ENCODE data around the gene LRRC56.

LRRC56 gene

DNA sequence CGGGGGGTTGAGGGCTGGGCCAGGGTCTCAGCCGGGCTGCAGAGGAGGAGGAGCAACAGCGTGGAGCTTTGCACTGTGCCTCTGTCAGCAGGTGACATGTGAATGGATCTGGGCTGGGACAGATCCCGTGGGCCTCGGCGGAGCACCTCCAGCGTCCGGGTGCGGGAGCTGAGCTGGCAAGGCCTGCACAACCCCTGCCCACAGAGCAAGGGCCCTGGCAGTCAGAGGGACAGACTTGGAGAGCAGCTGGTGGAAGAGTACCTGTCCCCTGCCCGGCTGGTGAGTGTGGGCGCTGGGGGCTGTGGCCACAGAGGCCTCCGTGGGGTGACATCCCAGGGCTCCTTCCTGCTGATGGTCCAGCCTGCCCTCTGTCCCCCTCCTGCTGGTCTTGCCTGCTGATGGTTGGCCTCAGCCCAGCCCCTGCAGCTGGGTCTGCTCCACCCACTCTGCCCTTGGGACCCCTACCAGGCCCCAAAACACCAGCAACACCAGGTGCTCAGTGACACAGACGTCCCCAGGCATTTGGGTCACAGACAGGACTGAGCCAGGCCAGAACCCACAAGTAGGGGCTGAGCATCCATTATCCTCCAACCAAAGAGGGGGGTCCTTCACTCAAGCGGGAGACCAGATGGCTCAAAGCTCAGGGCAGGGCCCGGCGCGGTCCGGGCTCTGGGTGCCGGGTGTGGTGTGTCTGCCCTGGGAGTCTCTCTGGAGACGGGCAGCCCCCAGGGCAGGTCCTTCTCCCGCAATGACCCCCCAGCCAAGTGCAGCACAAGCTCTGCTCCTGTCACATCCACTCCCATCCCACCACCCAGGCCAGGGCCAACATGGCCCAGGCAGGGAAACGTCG is 3.5 kb downstream of the LRRC56 start:
- no peak for DNase-seq (ENCODE audit: low read depth in 3 of 3)

DNA sequence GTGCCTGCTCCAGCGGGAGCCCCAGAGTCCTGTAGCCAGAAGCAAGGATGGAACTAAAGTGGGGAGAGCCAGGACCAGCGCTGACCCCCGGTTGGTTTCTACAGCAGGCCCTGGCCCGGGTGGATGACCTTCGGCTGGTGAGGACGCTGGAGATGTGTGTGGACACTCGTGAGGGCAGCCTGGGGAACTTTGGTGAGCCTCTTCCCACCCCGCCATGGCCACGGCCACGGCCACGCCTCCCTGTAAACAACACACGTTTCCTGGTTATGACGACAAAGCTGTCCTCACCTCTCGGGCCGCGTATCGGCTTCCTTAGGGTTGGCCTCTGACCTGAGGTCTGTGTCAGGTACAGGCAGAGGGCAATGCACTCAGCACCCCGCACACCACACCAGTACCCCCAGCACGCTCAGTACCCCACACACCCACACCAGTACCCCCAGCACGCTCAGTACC is 4.1 kb downstream of the LRRC56 start:
- no peak for DNase-seq (ENCODE audit: low read depth in 3 of 3)

DNA sequence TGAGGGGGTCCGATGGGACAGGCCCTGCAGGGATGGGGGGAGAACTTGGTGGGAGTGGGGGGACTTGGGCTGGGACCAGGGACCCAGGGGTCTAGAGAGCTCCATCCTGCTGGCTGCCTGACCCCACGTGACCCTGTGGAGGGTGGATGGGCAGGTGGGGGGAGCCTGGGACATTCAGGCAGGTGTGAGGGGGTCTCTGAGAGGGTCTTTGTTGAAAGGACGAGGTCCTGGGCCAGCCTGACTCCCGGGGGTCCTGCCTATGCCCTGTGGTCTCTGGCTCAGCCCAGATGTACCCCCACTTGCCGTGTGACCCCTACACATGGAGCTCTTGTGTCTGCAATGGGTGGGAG is 7.5 kb downstream of the LRRC56 start:
- DNase-seq (ENCODE audit: low read depth in 3 of 3), result no peak

DNA sequence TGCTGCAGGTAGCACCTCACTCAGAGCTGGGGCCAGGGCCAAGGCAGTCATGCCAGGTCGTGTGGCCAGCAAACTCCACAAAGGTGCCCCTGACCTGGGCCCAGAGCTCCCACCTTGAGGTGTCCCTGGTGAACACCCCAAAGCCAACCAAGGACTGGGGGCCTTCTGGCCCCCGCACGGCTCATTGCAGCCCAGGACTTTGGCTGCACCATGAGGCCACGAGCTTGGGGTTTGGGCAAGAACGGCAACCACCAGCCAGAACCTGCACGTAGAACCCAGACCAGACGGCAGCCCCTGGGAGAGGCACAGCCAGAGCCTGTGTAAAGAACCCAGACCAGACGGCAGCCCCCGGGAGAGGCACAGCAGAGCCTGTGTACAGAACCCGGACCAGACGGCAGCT is 7.8 kb downstream of the LRRC56 start:
- DNase-seq (ENCODE audit: low read depth in 3 of 3), result no peak

GRCh38 chr11:548700-549603 is 11.6 kb downstream of the LRRC56 start:
- DNase-seq (ENCODE audit: low read depth in 3 of 3), result no peak

DNA sequence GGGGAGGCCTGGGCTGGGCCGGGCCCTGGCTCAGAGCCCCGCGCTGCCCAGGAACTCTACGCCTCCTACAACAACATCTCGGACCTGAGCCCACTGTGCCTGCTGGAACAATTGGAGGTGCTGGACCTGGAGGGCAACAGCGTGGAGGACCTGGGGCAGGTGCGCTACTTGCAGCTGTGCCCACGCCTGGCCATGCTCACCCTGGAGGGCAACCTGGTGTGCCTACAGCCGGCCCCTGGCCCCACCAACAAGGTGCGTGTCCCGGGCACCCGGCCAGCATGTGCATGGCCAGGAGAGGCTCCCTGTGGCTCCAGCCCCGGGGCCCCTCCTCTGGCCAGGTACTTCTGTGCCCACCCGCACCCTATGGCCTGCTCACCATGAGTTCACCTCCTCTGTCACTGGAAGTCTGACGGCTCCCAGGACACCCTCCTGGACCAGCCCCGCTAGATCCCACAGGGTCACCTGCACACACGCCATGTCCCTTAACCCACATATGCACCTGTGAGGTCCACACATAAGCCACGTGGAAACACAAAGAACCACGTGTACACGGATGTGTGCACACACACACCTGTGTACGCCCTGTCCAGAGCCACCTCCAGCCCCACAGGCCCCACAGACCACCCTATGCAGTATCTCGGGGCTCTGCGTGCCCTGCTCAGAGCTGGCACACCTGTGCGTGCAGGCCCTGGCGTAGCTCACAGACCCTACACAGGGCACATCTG is 12.9 kb downstream of the LRRC56 start:
- DNase-seq (ENCODE audit: low read depth in 3 of 3), result no peak

DNA sequence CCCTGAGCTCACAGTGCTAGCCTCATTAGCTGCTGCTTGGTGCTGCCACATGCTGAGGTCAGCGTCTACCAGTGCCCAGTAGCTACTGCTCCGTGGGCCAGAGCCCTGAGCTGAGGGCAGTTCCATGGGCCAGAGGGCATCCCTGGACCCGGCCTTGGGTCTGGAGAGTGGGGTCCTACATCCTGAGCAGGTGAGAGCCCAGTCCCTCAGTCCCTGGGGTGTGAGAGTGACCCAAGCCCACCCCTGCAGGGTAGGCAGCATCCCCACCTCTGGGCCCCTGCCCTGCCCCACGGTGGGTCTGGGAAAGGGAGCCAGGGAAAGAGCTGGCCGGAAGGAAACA is 13.4 kb downstream of the LRRC56 start:
- no peak for DNase-seq (ENCODE audit: low read depth in 3 of 3)

DNA sequence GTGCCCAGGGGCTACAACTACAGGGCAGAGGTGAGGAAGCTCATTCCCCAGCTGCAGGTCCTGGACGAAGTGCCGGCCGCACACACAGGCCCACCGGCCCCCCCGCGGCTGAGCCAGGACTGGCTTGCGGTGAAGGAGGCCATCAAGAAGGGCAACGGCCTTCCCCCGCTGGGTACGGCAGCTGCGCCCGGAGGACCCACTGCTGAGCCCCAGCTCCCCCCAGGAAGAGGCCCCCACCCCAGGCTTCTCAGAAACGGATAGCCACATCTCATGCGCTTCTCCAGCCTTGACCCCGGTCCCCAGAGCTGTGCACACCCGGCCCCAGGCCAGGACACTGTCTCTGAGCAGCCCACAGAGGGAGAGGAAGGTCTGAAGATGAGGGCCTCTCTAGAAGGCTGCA is 13.8 kb downstream of the LRRC56 start:
- DNase-seq (ENCODE audit: low read depth in 3 of 3), result no peak

GRCh38 chr11:551596-551995 is 14.3 kb downstream of the LRRC56 start:
- no peak for DNase-seq (ENCODE audit: low read depth in 3 of 3)

- DNase-seq (ENCODE audit: low read depth in 3 of 3), result no peak
Measured at GRCh38 chr11:553083-553987, 16.0 kb downstream of the LRRC56 start.

- DNase-seq (ENCODE audit: low read depth in 3 of 3), result no peak
Measured at GRCh38 chr11:553988-554340, 16.6 kb downstream of the LRRC56 start.

- peak in 2 of 3 donors; percentile 45 to 73 for DNase-seq (ENCODE audit: low read depth in 3 of 3)
Measured at GRCh38 chr11:554428-555226, 17.3 kb downstream of the LRRC56 start.

DNA sequence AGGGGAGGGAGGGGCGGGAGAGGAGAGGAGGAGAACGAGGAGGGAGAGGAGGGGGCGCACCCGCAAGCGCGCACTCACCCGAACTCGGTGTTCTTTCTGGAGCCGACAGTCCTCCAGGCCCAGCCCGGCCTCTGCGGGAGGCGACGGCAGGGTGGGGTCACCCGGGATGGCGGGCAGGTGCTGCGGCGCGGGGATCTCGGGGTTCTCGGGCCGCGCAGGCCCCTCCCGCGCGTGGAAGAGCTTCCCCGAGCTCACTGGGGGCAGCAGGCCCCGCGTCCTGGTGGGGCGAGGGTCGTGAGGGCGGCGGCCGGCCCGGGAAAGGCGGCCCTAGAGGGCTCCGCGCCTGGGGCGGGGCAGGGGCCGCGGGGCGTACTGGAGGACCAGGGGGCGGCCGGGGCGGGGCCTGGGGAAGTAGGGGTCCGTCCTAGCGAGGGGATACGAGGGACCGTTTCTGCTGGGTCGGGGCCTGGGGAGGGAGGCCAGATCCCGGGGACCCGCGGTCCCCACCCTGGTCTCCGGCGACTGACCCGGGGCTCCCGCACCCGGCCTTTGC is 18.0 kb downstream of the LRRC56 start:
- DNase-seq (ENCODE audit: low read depth in 3 of 3), result no peak

- no peak for DNase-seq (ENCODE audit: low read depth in 3 of 3)
Measured at GRCh38 chr11:555780-556661, 18.7 kb downstream of the LRRC56 start.

- DNase-seq (ENCODE audit: low read depth in 3 of 3), result no peak
Measured at GRCh38 chr11:556662-557256, 19.4 kb downstream of the LRRC56 start.

DNA sequence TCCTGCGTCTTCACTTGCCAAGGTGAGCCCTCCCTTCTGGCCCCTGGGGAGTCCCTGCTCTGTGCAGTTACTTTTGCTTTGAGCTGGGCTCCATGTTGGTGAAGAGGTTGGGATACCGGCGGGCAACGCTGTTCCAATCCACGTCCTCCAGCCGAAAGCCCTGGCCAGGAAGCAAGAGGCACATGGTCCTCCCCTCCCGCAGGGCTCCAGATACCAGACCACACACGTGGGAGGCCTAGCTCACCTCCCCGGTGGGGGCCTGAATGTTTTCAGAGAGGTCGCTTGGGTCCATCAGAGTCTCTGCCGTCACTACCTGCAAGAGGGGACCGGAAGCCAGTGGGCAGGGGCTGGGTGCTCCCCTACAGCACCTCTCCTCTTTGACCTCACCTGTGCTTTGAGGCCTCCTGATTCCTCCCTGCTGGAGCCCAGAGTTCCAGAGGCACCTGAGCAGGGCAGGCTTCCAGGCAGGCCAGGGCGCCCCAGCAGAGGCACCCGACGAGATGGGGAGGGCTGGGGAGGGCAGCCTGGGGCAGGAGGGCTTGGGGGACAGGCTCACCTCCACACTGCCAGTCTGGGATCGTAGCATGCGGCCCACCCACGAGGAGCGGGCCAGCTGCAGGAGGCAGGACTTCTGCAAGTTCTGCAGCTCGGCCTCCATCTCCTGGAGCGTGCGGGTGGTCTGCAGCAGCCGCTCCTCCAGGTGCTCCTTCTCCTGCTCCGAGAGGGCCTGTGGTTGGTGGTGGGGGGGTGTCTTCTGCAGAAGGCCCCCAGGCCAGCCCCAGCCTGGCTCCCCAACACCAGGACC is 20.2 kb downstream of the LRRC56 start:
- no peak for DNase-seq (ENCODE audit: low read depth in 3 of 3)

- no peak for DNase-seq (ENCODE audit: low read depth in 3 of 3)
Measured at GRCh38 chr11:558503-558902, 21.2 kb downstream of the LRRC56 start.
